ENCODE measurements around the gene L3HYPDH.
A peak's percentile ranks its signal among the peaks of the same experiment; 100 is the strongest.

L3HYPDH gene

GRCh38 chr14:59483819-59484638 is at the start of gene L3HYPDH, which contains the start of gene JKAMP:
L3HYPDH (minus strand) TSS chr14:59484408; CDS start chr14:59484316, 92 bp downstream.
JKAMP (plus strand) TSS chr14:59484517; CDS start chr14:59484590, 73 bp downstream.
- Mint-ChIP-seq H3K4me3 (peak within 1 kb of the TSS; percentile 91 to 99 (median 95)), H3K36me3 (ENCODE audit: low read depth) (peaks cover 18% of the 10 kb centered on the region), H3K4me1 (peaks cover 53% of the 10 kb centered on the region), H3K9me3 (no peaks in the 10 kb centered on the region), H3K27me3 (ENCODE audit: low read depth) (no peaks in the 10 kb centered on the region), H3K27ac (peak within 1 kb of the TSS; percentile 96 to 100 (median 99))
- TF ChIP-seq CTCF (IDR thresholded peaks at IDR 0.05; ENCODE audit: unreplicated experiment in 3 of 3): peak; percentile 59 to 83 (median 69)

DNA sequence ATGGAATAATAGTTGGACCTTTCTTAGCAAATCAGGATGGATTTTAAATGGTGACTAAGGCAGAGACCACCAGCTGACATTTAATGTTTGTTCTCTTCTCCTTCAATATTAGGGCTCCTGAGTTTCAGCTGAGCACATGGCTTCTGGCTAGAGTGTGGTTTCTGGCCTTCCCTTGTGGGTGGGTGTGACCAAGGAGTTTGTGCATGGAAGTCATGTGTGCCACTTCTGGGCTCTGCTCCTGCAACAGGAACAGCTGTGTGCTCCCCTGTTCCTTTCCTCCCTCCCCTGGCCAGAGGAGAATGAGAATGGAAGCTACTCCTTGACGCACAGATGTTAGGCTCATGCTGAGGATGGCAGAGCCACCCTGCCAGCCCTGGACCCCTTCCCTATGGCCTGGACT is 48.2 kb upstream of the L3HYPDH start:
- Mint-ChIP-seq H3K27me3 (ENCODE audit: low read depth) (peaks cover 3% of the 10 kb centered on the region), H3K4me3 (no peak overlapping the region), H3K4me1 (no peaks in the 10 kb centered on the region), H3K36me3 (ENCODE audit: low read depth) (no peaks in the 10 kb centered on the region), H3K9me3 (peaks cover 16% of the 10 kb centered on the region), H3K27ac (no peak overlapping the region)
- no peak for TF ChIP-seq CTCF (IDR thresholded peaks at IDR 0.05; ENCODE audit: unreplicated experiment in 3 of 3)

GRCh38 chr14:59530349-59530748 is 46.1 kb upstream of the L3HYPDH start:
- Mint-ChIP-seq H3K36me3 (ENCODE audit: low read depth) (no peaks in the 10 kb centered on the region), H3K4me1 (no peaks in the 10 kb centered on the region), H3K27ac (no peak overlapping the region), H3K9me3 (peaks cover 16% of the 10 kb centered on the region), H3K4me3 (no peak overlapping the region), H3K27me3 (ENCODE audit: low read depth) (peaks cover 3% of the 10 kb centered on the region)
- no peak for TF ChIP-seq CTCF (IDR thresholded peaks at IDR 0.05; ENCODE audit: unreplicated experiment in 3 of 3)

GRCh38 chr14:59529189-59529588 is 45.0 kb upstream of the L3HYPDH start:
- Mint-ChIP-seq H3K36me3 (ENCODE audit: low read depth) (no peaks in the 10 kb centered on the region), H3K9me3 (peaks cover 16% of the 10 kb centered on the region), H3K27ac (no peak overlapping the region), H3K27me3 (ENCODE audit: low read depth) (peaks cover 3% of the 10 kb centered on the region), H3K4me3 (no peak overlapping the region), H3K4me1 (no peaks in the 10 kb centered on the region)
- TF ChIP-seq CTCF (IDR thresholded peaks at IDR 0.05; ENCODE audit: unreplicated experiment in 3 of 3): no peak

DNA sequence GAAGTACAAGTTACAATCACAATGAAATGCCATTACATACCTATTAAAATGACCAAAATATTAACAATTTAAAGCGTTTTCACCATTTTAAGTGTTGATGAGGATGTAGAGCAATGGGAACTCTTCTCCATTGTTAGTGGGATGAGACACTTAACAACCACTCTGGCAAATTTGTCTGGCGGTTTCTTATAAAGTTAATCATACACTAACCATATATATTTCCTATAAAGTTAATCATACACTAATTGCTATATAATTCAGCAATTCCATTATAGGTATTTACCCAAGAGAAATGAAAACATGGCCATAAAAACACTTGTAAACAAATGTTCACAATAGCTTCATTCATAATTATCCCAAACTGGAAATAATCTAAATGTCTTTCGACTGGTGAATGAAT is 36.0 kb upstream of the L3HYPDH start:
- no peak overlapping the region for H3K27ac Mint-ChIP-seq
- TF ChIP-seq CTCF (IDR thresholded peaks at IDR 0.05; ENCODE audit: unreplicated experiment in 3 of 3): no peak
- H3K36me3 Mint-ChIP-seq (ENCODE audit: low read depth): no peaks in the 10 kb centered on the region
- H3K4me1 Mint-ChIP-seq: no peaks in the 10 kb centered on the region
- H3K9me3 Mint-ChIP-seq: peaks cover 3% of the 10 kb centered on the region
- no peak overlapping the region for H3K4me3 Mint-ChIP-seq
- no peaks in the 10 kb centered on the region for H3K27me3 Mint-ChIP-seq (ENCODE audit: low read depth)

Data from nephron (organoid).